ENCODE data around the gene CYP4F12. TPM values are rescaled to one million over a fixed set of nuclear protein-coding genes. Genes with fewer than 3 reads are reported as not detected.

Gene CYP4F12
- total and polyA plus RNA-seq, 2 of the 8 experiments (the other 6 are each of a cell fraction or from before 2014, with no cell fraction given), result not detected

DNA sequence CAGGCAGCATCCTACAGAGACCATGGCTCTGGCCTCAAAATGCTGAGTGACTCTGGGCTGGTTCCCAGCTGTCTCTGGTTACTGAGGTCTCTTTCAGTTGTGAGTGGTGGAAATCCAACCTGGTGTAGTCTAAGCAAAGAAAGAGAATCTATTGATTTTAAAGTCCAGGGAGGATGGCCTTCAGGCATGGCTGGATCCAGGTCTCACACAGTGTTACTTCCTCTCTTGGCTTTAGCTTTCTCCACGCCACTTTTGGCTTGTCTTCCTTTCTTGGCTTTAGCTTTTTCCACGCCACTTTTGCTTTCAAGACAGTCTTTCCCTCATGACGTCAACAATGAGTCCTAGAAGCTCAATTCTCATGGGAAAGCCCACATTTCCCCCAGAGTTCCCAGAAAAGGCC, 28.1 kb upstream of the CYP4F12 start:
- H2AFZ ChIP-seq (ENCODE audit: low read length), result no peak overlapping the region
- no peaks in the 10 kb centered on the region for H3K79me2 ChIP-seq (ENCODE audit: control insufficient read depth in 1 of 2, insufficient read depth in 2 of 2, low read length in 2 of 2)
- H4K91ac ChIP-seq (replicated peaks; ENCODE audit: insufficient read length, low read length), result no peak overlapping the region
- H3K79me1 ChIP-seq (ENCODE audit: low read depth, low read length), result no peaks in the 10 kb centered on the region; the same call in 1 of the 2 replicates
- H3K23me2 ChIP-seq (ENCODE audit: low read depth, low read length), result peaks cover 4% of the 10 kb centered on the region; the same call in 1 of the 2 replicates
- H2AK5ac ChIP-seq (ENCODE audit: low read depth, low read length), result no peak overlapping the region
- no peak overlapping the region for H2BK20ac ChIP-seq (ENCODE audit: low read length)
- H3K23ac ChIP-seq (ENCODE audit: insufficient read length), result no peak overlapping the region
- no peaks in the 10 kb centered on the region; a peak in 1 of 8 replicates for H3K36me3 ChIP-seq (ENCODE audit: control insufficient read depth in 2 of 4, insufficient read depth in 4 of 4, low read length in 3 of 4)
- H3K4me2 ChIP-seq (ENCODE audit: insufficient read depth in 1 of 2, low read depth in 2 of 2, low read length in 2 of 2), result no peak overlapping the region
- H3K9ac ChIP-seq (replicated peaks in 1 of 4; ENCODE audit: extremely low read depth in 1 of 4, low read depth in 3 of 4, low read length in 3 of 4), result no peak overlapping the region
- no peak overlapping the region for H3K14ac ChIP-seq (ENCODE audit: insufficient read length)
- no peak overlapping the region for H3K4ac ChIP-seq (replicated peaks; ENCODE audit: insufficient read length, low read depth, low read length)
- H4K20me1 ChIP-seq (replicated peaks in 1 of 2; ENCODE audit: control insufficient read depth in 1 of 2, insufficient read depth in 2 of 2, low read length in 2 of 2), result no peaks in the 10 kb centered on the region
- no peak overlapping the region for H3K18ac ChIP-seq (ENCODE audit: extremely low read depth, low read length)
- no peak overlapping the region for H2BK15ac ChIP-seq (ENCODE audit: low read length)
- no peaks in the 10 kb centered on the region for H3K27me3 ChIP-seq (replicated peaks in 1 of 4; ENCODE audit: control insufficient read depth in 3 of 4, extremely low read depth in 1 of 4, insufficient read depth in 3 of 4, low read length in 3 of 4)
- WGBS, 2 experiments (ENCODE audit: extremely low coverage in 1 of 2, insufficient coverage in 1 of 2, insufficient read length in 1 of 2, insufficient replicate concordance in 2 of 2, low coverage in 1 of 2, low lambda C conversion rate in 2 of 2, missing lambda C conversion rate in 1 of 2), result 61% methylated on average over 3 of the region's 3 CpGs; no CpG with 5 or more reads in 1 of the 2 experiments
- no peak for DNase-seq (ENCODE audit: low read depth in 1 of 2, low spot score in 2 of 2)
- CTCF ChIA-PET (ENCODE audit: partially characterized antibody), result no interaction called here
- H2BK5ac ChIP-seq (ENCODE audit: low read depth, low read length), result no peak overlapping the region
- FAIRE-seq, result no peak
- no peak overlapping the region for H3K56ac ChIP-seq (replicated peaks; ENCODE audit: insufficient read length, low read depth, low read length)
- peaks cover 73 to 91% of the 10 kb centered on the region in 2 experiments for H3K9me3 ChIP-seq (ENCODE audit: insufficient read depth in 2 of 2, low read depth in 1 of 2, low read length in 1 of 2)
- no peak overlapping the region for H2BK120ac ChIP-seq (replicated peaks; ENCODE audit: low read depth, low read length)
- no peak overlapping the region for H4K5ac ChIP-seq (ENCODE audit: insufficient read length, low read depth, low read length)
- H3K4me1 ChIP-seq (replicated peaks in 1 of 4; ENCODE audit: control insufficient read depth in 3 of 4, insufficient read depth in 4 of 4, low read length in 3 of 4), result no peaks in the 10 kb centered on the region
- H2BK12ac ChIP-seq (ENCODE audit: low read depth, low read length), result no peak overlapping the region
- TF ChIP-seq TAF1 (IDR thresholded peaks at IDR 0.05; ENCODE audit: low read depth, low read length), result no peak
- TF ChIP-seq HDAC2 (IDR thresholded peaks at IDR 0.05; ENCODE audit: borderline replicate concordance in 1 of 2, low read depth in 2 of 2, low read length in 2 of 2), result no peak
- no peak for TF ChIP-seq SRF (IDR thresholded peaks at IDR 0.05; ENCODE audit: low read depth, low read length)
- TF ChIP-seq CREB1 (IDR thresholded peaks at IDR 0.05), result no peak
- TF ChIP-seq CTBP2 (IDR thresholded peaks at IDR 0.05; ENCODE audit: borderline replicate concordance, insufficient read depth, insufficient read length, low read length), result no peak
- no peak for TF ChIP-seq SP4 (IDR thresholded peaks at IDR 0.05; ENCODE audit: low read length)
- POLR2A ChIA-PET (ENCODE audit: partially characterized antibody), result no interaction called here
- H3K27ac ChIP-seq (ENCODE audit: low read depth, low read length), result no peak overlapping the region
- H4K8ac ChIP-seq (ENCODE audit: extremely low read depth, insufficient read depth, low read length), result no peak overlapping the region
- H3K4me3 ChIP-seq (ENCODE audit: extremely low read depth in 1 of 4, insufficient read depth in 2 of 4, low read depth in 3 of 4, low read length in 4 of 4), result no peak overlapping the region
